Measurements from ENCODE around the gene FOXRED1. TPM values are rescaled to one million over a fixed set of nuclear protein-coding genes. Genes with fewer than 3 reads are reported as not detected.

Gene FOXRED1
- total and polyA plus RNA-seq, 2 donors (not counting 1 experiment from before 2014, with no cell fraction given), result 26.1 to 46.0 TPM

DNA sequence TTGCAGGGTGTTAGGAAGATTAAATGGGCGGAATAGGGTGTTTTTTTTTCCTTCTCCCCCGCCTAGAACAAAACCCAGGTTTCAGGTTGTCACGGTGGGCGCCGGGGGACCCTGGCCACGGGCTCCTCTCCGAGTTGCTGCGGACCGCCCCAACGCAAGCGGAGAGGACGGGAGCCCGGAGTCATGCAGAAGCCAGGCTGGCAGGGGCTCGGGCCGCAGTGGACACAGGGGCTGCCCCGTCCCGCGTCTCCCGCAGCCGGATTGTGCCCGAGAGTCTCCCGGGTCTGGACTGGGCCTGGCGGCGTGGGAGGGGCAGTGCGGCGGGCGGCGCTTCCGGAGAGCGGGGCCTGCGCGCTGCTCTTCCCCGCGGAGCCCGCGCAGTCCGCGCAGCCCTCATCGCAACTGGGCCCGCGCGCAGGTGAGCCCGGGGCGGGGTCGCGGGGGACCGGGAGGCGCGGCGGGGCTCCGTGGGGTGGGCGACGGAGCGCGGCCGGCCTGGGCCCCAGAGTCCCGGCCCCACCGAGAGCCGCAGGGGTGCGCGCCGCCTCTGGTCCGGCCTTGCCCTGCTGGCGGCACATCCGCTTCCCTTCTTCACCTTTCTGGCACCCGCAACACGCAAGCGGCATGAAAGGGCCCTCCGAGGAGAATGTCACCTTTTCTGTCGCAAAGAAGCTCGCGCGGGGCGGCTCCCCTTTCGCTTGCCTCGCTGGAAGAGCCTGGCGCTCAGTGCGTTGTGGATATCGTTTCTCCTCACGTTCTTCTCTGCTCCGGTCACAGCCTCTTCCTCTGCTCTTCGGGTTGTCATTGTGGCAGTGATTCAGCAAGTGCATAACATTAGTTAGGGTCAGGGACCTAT is 14.0 kb downstream of the FOXRED1 start, which contains the start of gene TIRAP:
TIRAP (plus strand) TSS at position 358 of the 856 bp plus-strand sequence. CDS start 7,802 bp downstream, outside the sequence.
- Histone ChIP-seq H3K9me3 (ENCODE audit: control extremely low read depth in 1 of 3, control insufficient read depth in 2 of 3, insufficient read depth in 1 of 3, low read length in 2 of 3) (no peaks in the 10 kb centered on the region), H3K9ac (ENCODE audit: low read length) (peak within 1 kb of the TSS; percentile 84), H3K4me2 (replicated peaks; ENCODE audit: low read depth, low read length, poor library complexity, severe bottlenecking) (peak within 1 kb of the TSS; percentile 97), H3K79me2 (ENCODE audit: control insufficient read depth, insufficient read depth, low read length) (peaks cover 24% of the 10 kb centered on the region), H3K4me3 (ENCODE audit: control extremely low read depth in 1 of 5, extremely low read depth in 1 of 5, insufficient read depth in 1 of 5, low read depth in 2 of 5, low read length in 4 of 5) (peak within 1 kb of the TSS; percentile 56 to 87 (median 73)), H3K4me1 (ENCODE audit: control insufficient read depth in 2 of 2, insufficient read depth in 2 of 2, low read length in 2 of 2) (peaks cover 17 to 31% of the 10 kb centered on the region in 2 donors), H4K20me1 (ENCODE audit: control insufficient read depth, insufficient read depth, low read length, poor library complexity, severe bottlenecking) (no peaks in the 10 kb centered on the region), H3K27me3 (replicated peaks in 1 of 4; ENCODE audit: control extremely low read depth in 1 of 4, control insufficient read depth in 3 of 4, insufficient read depth in 4 of 4, low read length in 3 of 4) (no peaks in the 10 kb centered on the region), H2AFZ (ENCODE audit: insufficient read depth, low read depth, low read length, poor library complexity, severe bottlenecking) (peak within 1 kb of the TSS; percentile 94), H3K36me3 (replicated peaks in 1 of 2; ENCODE audit: control extremely low read depth in 1 of 2, control insufficient read depth in 1 of 2, extremely low read depth in 1 of 2, insufficient read depth in 2 of 2, low read length in 1 of 2) (peaks cover 0 to 2% of the 10 kb centered on the region in 2 experiments), H3K27ac (ENCODE audit: low read length in 2 of 2) (peak within 1 kb of the TSS; percentile 69 to 86)
- intact Hi-C loops (cut with micrococcal nuclease), result loop anchor here (1.0 kb wide), 2 partner anchors 14 to 72 kb away; partner anchors contain the start of genes FAM118B, FOXRED1 and RPUSD4
- TF ChIP-seq, protein P1, sequence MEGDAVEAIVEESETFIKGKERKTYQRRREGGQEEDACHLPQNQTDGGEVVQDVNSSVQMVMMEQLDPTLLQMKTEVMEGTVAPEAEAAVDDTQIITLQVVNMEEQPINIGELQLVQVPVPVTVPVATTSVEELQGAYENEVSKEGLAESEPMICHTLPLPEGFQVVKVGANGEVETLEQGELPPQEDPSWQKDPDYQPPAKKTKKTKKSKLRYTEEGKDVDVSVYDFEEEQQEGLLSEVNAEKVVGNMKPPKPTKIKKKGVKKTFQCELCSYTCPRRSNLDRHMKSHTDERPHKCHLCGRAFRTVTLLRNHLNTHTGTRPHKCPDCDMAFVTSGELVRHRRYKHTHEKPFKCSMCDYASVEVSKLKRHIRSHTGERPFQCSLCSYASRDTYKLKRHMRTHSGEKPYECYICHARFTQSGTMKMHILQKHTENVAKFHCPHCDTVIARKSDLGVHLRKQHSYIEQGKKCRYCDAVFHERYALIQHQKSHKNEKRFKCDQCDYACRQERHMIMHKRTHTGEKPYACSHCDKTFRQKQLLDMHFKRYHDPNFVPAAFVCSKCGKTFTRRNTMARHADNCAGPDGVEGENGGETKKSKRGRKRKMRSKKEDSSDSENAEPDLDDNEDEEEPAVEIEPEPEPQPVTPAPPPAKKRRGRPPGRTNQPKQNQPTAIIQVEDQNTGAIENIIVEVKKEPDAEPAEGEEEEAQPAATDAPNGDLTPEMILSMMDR (IDR thresholded peaks at IDR 0.05), result no peak
- TF ChIP-seq EZH2 (IDR thresholded peaks at IDR 0.05; ENCODE audit: borderline replicate concordance, insufficient read depth, low read depth, low read length, poor library complexity, severe bottlenecking), result no peak
- under 1% methylated on average over 81 of the region's 82 CpGs for WGBS (ENCODE audit: insufficient coverage)
- ChIA-PET POLR2A (interaction anchor here (0.7 to 1.8 kb wide), 4 partner anchors 10 to 660 kb away, joined by 3 to 9 read pairs (median 6); partner anchors contain the start of genes DCPS, FOXRED1 and SRPRA), CTCF (interaction anchor here (0.6 kb wide), 1 partner anchor 21 kb away, joined by 3 read pairs; the partner anchor contains the start of gene DCPS)
- Mint-ChIP-seq H3K4me1 (peaks cover 44% of the 10 kb centered on the region), H3K27me3 (no peaks in the 10 kb centered on the region), H3K9me3 (ENCODE audit: insufficient read depth) (no peaks in the 10 kb centered on the region), H3K27ac (peak within 1 kb of the TSS; percentile 95), H3K4me3 (peak within 1 kb of the TSS; percentile 100)
- DNase-seq (peak; percentile 77), ATAC-seq (ENCODE audit: low read depth) (peak; percentile 77)
